Measurements from ENCODE around the gene ORM2.
"Not testable (repeated sequence)": the region's sequence is repeated elsewhere in the genome, so short reads cannot be mapped to it uniquely, and the experiment has no call there.

Gene ORM2

DNA sequence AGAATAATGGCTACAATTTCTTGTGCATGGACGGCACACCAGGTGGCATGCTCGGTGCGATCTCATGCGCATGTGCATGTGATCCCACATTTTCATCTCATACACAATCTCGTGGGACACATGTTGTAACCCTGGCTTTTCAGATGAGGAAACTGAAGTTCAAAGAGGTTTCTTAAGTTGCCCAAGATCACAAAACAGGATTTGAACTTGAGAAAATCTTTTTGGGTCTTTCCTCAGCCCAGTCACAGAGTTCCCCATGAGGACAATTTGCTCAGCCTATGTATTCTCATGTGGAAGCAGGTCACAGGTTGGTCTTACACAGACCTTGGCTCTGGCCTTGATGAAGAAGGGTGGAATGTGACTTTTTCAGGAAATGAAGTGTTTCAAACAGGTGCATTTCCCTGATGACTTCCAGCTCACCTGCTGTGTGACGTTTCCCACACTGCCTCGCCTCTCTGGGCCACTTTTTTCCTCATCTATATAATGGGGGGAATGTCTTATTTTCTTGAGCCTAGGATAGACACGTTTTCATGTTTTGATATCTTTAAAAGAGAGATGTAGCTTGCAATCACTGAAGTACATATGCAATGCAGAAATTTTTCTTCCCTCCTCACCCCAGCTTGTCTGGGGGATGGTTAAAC lies 13.8 kb upstream of the ORM2 start:
- FAIRE-seq = no peak

- no peak for FAIRE-seq
Measured at GRCh38 chr9:114316605-114317230, 13.0 kb upstream of the ORM2 start.

- FAIRE-seq = no peak
Measured at GRCh38 chr9:114317665-114318357, 11.9 kb upstream of the ORM2 start.

DNA sequence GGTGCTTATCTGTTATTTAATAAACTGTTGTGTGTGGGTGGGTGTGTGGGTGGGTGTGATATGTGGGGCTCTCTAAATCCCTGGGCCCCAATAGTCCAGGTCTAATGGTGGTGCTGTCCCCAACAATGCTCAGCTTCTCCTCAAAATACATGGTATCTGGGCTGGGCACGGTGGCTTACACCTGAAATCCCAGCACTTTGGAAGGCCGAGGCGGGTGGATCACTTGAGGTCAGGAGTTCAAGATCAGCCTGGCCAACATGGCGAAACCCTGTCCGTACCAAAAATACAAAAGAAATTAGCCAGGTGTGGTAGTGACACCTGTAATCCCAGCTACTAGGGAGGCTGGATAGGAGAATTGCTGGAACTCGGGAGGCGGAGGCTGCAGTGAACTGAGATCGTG lies 11.3 kb upstream of the ORM2 start:
- FAIRE-seq = no peak

- FAIRE-seq = no peak
Measured at GRCh38 chr9:114319147-114319546, 10.5 kb upstream of the ORM2 start.

DNA sequence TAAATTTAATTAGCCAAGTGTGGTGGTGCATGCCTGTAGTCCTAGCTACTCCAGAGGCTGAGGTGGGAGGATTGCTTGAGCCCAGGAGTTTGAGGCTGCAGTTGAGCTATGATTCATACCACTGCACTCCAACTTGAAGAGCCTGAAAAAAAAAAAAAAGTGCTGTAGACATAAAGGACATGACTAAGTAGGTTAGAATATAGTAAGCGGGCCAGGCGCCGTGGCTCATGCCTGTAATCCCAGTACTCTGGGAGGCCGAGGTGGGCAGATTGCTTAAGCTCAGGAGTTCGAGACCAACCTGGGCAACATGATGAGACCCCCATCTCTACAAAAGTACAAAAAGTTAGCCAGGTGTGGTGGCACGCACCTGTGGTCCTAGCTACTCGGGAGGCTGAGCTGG lies 9.0 kb upstream of the ORM2 start:
- not testable (repeated sequence) for FAIRE-seq

- no peak for FAIRE-seq
Measured at GRCh38 chr9:114321759-114322158, 7.9 kb upstream of the ORM2 start.

GRCh38 chr9:114322160-114322818 lies 7.4 kb upstream of the ORM2 start:
- FAIRE-seq = not testable (repeated sequence)

DNA sequence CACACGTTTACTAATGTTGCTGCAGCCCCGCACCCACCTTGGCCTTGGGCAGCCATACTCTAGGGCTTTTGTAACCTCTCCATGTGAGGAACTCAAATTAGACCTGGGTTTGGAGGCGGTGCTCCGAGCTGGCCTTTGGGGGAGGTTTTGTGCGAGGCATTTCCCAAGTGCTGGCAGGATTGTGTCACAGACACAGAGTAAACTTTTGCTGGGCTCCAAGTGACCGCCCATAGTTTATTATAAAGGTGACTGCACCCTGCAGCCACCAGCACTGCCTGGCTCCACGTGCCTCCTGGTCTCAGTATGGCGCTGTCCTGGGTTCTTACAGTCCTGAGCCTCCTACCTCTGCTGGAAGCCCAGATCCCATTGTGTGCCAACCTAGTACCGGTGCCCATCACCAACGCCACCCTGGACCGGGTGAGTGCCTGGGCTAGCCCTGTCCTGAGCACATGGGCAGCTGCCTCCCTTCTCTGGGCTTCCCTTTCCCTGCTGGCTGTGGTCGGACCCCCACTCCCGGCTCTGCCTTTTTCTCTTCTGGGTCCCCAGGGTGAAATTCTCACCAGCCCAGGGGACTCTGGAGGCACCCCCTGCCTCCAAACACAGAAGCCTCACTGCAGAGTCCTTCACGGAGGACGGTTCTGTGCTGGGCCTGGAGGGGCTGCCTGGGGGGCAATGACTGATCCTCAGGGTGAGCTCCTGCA lies 6.7 kb upstream of the ORM2 start, which contains the start of gene ORM1:
ORM1 (plus strand) TSS at position 268 of the 701 bp plus-strand sequence; CDS start at position 304, 36 bp downstream.
- not testable (repeated sequence) for FAIRE-seq

DNA sequence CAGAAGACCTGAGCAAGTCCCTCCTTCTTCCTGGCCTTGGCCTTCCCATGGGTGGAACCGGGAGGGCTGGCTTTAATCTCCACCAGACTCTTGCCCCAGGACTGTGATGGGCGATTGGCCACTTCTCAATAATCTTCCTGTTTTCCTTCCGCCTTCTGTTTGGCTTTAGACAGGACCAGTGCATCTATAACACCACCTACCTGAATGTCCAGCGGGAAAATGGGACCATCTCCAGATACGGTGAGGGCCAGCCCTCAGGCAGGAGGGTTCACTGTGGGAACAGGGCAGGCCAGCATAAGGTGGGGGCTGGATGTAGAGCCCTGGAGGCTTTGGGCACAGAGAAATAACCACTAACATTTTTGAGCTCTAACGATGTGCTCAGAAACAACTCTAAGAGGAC lies 5.8 kb upstream of the ORM2 start:
- FAIRE-seq = not testable (repeated sequence)

- FAIRE-seq = no peak
Measured at GRCh38 chr9:114324492-114324891, 5.2 kb upstream of the ORM2 start.

DNA sequence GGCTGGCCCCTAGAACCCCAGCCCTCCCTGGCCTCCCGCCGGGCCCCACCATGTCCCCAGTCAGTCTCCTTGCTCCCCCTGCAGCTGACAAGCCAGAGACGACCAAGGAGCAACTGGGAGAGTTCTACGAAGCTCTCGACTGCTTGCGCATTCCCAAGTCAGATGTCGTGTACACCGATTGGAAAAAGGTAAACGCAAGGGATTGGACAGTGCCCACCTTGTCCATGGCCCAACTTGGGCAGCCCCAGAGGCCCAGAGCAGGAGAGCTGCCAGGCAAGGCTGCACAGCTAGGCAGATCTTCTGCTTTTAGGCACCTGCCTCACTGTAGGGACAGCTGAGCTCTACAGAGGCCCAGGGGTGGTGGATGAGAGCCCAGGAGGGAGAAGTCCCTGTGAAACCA lies 4.7 kb upstream of the ORM2 start:
- not testable (repeated sequence) for FAIRE-seq

DNA sequence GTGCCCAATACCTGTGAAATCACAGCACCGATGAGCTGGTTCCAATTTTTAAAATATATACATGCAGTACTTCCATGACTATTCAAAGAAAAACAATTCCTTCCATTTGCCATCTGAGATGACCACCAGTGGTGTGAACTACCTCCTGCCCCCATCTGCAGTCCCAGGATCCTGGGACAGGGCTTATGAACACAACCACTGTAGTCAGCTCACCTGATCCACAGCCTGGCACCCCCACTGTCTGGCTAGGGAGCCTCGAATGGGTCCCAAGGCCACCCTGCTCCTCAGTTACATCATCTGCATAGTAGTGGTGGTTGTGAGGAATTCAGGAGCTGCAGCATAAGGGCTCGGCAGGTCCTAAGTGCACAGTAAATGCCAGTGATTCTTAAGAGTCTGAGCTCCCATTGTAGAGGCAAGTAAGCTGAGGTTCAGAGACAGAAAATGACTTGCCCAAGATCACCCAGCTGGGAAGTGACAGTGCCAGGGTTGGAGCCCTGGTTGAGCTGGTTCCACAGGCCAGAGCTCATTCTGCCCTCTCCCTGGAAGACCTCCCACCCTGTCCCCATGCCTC lies 3.9 kb upstream of the ORM2 start:
- not testable (repeated sequence) for FAIRE-seq

- no peak for FAIRE-seq
Measured at GRCh38 chr9:114327749-114328148, 1.9 kb upstream of the ORM2 start.

GRCh38 chr9:114328357-114328820 lies 1.3 kb upstream of the ORM2 start:
- not testable (repeated sequence) for FAIRE-seq

DNA sequence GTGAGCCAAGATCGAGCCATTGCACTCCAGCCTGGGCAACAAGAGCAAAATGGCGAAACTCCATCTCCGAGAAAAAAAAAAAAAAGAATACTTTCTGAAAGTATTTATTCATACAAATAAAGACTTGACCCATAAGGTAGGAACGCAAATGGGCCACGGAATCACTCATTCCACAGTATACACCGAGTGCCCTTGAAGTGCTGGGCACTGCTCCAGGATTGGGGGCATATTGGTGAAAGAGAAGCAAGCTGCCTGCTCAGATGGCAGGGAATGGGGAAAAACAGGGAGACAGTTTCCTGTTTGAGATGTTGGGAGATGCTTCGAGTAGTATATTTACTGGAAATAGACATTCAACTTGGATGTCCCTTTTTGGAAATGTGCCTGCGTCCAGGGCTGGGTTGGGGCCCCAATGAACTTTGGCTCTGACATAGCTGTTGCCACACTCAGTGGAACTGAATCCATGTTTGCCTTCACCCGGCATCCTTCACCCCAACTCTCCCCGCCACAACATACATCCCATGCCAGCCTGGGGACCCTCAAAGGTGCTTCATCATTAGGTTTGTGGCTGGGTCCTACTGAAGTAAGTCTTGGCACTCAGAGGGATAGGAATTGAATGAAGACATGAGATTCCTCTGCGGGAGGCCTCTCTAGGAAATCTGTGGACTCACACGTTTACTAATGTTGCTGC lies 588 bp upstream of the ORM2 start:
- not testable (repeated sequence) for FAIRE-seq

- FAIRE-seq = no peak
Measured at GRCh38 chr9:114330636-114331035, 967 bp downstream of the ORM2 start.

DNA sequence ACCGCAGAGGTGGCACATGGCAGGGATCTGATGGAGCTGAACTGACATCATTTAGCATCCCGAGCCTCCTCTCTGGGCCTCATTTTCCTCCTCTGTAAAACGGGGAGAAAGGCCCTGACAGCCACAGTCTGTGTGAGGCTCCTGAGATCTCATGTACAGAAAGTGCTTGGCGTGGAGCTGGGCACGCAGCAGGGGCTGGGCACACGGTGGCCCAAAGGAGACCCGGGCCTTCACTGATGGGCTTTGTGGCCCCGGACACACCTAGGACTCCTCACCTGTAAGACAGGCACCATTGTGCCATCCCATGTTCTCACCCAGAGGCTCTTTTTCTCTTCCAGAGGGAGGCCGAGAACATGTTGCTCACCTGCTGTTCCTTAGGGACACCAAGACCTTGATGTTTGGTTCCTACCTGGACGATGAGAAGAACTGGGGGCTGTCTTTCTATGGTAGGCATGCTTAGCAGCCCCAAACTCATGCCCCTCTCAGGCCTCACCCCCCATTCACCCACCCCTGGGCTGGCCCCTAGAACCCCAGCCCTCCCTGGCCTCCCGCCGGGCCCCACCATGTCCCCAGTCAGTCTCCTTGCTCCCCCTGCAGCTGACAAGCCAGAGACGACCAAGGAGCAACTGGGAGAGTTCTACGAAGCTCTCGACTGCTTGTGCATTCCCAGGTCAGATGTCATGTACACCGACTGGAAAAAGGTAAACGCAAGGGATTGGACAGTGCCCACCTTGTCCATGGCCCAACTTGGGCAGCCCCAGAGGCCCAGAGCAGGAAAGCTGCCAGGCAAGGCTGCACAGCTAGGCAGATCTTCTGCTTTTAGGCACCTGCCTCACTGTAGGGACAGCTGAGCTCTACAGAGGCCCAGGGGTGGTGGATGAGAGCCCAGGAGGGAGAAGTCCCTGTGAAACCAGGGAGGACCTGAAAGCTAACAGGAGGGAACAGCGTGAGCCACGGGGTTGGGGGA lies 1.8 kb downstream of the ORM2 start:
- not testable (repeated sequence) for FAIRE-seq

DNA sequence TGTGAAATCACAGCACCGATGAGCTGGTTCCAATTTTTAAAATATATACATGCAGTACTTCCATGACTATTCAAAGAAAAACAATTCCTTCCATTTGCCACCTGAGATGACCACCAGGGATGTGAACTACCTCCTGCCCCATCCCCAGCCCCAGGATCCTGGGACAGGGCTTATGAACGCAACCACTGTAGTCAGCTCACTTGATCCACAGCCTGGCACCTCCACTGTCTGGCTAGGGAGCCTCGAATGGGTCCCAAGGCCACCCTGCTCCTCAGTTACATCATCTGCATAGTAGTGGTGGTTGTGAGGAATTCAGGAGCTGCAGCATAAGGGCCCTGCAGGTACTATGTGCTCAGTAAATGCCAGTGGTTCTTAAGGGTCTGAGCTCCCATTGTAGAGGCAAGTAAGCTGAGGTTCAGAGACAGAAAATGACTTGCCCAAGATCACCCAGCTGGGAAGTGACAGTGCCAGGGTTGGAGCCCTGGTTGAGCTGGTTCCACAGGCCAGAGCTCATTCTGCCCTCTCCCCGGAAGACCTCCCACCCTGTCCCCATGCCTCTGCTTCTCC lies 2.9 kb downstream of the ORM2 start:
- not testable (repeated sequence) for FAIRE-seq

- FAIRE-seq = not testable (repeated sequence)
Measured at GRCh38 chr9:114333718-114334117, 4.0 kb downstream of the ORM2 start.

Data from G401.6 (cell line).